HG03432 (cell line): ENCODE results near the gene PRMT3.
"Not testable (repeated sequence)": the region's sequence is repeated elsewhere in the genome, so short reads cannot be mapped to it uniquely, and the experiment has no call there.

Experiments used
- ATAC-seq: cut with Tn5 transposase; IDR thresholded peaks from one replicate; pipeline ENCODE4 v1.9.1; 2021; ENCODE audit warnings: mild to moderate bottlenecking, moderate library complexity; ENCODE audit not compliant: unreplicated experiment

Gene PRMT3

DNA sequence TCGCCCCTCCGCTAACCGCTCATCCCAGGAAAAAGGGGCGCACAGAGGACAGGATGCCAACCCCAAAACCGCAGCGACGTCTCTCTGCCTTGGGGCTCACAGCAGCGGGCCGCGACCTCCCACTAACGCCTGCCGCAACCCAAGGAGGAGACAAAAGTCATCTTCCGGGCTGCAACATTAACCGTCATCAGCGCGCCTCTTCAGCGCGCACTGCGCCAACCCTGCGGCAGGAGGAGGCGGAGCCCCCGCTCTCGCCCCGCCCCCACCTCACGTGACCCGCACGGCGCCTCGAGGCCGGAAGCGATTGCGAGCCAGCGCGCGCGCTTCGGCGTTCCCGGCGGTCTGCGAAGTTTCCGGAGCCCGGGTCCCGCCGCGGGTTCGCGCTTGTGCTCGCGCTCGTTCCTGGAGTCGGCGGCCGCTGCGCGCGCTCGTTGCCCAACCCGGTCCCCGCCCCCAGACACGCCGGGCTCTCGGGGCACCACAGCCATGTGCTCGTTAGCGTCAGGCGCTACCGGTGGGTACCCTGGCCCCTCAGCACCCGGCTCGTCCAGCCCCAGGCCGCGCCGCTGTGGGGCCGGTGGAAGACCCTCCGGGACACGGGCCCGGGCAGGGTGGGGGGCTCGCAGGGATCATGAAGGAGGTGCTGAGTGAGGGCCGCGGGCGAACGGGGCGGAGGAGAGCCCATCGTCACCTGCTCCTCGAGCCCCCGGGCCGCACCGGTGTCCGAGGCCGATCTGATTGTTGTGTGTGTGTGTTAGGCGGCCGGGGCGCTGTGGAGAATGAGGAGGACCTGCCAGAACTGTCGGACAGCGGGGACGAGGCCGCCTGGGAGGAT is at the start of gene PRMT3:
PRMT3 (plus strand) TSS at position 456 of the 835 bp plus-strand sequence; CDS start at position 487, 31 bp downstream.
- ATAC-seq, result peak; percentile 89

DNA sequence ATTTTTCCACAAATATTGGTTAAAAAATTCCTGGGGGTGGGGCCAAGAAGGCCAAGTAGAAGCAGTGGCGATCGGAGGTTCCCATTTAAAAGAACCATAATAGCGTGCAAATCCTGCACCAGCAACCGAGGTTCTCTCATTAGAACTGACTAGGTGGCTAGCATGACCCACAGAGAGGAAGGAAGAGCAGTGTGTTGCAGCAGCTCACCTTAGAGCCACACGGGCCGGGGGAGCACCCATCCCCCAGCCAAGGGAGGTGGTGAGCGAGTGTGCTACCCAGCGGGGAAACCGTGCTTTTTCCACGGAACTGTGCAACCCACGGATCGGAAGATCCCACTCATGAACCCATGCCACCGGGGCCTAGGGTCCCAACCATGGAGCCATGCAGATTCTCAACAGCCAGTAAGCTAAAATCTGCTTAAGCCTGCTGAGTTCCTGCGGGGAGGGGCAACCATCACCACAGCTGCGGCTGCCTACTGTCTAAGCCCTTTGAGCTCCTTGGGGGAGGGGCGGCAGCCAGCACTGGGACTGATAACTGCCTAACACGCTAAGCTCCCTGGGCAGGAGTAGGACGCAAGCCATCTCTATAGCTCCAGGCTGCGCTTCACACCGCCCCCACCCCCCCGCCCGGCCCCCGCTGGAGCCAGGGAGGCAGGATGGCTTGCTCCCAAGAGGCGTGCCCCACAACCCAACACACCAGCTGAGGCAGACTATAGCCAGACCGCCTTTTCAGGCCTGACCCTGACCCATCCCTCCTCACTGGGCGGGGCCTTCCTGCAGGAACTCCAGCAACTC is 45.0 kb upstream of the PRMT3 start:
- ATAC-seq, result no peak

DNA sequence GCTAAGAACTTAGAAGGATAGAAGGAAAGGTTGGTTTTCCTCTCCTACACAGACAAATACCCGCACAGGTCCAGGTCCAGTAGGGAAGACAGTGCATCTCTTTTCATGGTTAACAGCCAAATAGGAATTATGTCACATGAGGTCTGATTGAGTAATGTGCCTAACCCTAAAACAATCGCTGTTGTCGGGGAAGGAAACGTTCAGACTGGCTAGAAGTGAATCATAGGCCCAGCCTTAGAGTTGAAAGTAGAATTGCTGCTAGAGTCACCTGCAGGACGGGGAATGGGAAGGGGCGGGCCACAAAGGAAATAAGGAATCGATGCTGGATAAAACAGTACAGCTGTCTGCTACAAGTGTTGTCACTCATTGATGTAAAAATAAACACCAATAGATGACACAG is 36.4 kb upstream of the PRMT3 start:
- ATAC-seq, result no peak

DNA sequence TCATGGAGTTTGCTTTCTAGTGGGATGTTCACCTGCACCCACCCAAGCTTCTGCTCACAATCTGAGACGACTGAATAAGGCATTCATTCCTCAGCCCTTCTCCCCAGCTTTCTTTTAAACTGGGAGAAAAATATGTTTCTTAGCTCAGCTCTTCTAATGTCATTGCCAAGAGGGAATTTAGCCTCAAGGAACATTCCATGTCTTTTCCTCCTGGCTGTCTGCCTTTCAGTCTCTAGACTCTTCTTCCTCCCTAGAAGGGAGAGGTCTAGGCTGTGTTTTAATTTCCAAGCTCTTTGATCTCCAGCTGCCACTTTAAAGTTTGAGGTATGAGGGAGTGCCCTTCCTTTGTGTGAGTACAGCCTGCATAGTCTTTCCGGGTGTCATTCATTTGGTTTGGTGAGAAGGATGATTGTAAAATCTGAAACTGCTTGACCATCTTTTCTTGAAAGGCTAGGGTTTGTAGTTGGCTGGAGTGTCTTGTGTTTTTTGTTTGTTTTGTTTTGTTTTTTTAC is 35.7 kb upstream of the PRMT3 start:
- ATAC-seq, result no peak

DNA sequence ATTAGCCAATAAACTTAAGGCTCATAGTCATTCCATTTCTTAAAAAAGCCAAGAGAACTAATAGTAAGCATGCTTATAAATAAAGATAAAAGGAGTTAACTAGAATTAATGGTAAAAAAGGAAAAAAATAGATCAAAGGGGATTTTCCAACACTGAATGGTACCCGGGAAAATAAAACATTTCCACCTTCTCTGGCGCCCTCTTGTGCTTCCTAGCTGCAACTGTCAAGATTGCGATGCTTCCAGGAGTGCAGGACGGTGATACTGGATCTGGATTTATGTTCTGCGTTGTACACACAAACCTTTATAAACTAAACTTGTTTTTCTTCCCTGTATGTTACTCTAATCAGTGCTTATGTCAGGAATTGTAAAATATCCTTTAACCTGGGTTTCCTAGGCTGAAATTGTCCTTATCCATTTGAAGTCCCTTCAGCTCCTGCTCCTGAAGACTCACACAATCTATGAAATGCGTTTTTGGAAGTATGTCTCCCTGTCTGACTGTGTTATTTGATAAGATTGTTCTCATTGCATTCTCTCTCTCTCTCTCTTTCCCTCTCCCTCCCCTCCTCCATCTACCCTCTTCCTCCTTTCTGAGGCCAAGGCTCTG is 33.6 kb upstream of the PRMT3 start:
- ATAC-seq, result peak; percentile 54

DNA sequence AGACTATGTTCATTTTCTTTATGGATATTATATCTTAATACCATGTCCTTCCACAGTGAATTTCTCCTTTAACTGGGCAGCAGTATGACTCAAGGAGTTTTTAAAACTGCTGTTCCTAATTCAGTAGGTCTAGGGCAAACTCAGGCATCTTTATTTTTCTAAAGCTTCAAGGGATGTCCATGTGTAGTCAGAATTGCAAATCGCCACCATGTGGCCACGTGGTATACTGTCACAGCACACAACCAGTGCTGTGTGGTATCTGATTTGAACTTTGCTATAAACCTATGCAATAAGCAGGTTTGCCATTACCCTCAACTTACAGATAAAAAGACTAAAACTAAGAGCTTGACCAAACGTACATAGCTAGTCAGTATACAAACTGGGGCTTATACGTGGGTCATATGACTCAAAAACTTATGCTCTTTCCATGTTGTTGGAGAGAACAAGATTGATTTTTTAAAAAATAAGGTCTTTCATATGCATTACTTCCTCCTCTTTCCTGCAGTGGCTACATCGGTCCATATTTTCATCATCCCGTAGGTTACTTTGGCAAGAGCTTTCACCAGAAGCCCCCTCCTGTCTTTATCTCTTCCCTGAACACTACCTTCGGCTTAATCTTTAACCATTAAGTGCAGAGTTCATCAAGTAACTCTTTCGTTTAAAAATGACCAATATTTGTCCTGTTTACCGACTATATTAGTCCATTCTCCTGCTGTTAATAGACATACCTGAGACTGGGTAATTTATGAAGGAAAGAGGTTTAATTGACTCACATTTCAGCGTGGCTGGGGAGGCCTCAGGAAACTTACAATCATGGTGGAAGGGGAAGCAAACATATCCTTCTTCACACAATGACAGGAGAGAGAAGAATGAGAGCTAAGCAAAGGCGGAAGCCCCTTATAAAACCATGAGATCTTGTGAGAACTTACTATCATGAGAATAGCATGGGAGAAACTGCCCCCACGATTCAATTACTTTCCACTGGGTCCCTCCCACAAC is 32.0 kb upstream of the PRMT3 start:
- peak; percentile 81 for ATAC-seq

DNA sequence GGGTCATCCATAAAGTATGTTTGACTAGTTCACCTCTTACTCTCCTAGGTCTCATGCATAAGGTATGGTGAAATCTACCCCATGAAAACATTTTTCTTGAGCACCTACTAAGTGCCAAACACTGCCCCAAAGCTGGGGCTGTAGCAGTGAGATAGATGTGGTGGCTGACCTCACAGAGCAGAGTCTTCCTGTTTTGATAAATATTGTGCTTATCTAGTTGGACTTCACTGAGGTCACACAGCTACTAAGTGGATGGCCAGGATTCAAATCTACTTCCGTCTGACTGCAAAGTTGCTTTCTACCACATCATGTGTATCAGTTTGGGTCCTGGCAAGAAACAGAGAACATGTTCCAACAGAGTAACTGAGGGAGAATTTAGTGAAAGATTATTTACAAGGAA is 30.4 kb upstream of the PRMT3 start:
- ATAC-seq, result no peak

DNA sequence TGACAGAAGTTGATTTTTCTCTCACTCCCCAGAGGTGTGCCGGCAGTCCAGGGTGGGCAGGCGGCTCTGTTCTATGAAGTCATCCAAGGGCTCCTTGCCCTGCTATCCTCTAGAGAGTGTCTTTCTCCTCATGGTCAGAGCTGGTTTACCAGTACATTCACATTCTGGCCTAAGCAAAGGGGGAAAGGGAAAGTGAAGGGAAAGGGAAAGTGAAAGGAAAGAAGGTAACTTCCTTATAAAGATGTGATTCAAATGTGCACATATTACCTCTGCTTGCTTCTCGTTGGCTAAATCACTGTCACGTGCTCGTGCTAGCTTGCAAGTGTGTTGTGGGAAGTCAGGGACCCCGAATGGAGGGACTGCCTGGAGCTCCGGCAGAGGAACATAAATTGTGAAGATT is 26.9 kb upstream of the PRMT3 start:
- ATAC-seq, result no peak

DNA sequence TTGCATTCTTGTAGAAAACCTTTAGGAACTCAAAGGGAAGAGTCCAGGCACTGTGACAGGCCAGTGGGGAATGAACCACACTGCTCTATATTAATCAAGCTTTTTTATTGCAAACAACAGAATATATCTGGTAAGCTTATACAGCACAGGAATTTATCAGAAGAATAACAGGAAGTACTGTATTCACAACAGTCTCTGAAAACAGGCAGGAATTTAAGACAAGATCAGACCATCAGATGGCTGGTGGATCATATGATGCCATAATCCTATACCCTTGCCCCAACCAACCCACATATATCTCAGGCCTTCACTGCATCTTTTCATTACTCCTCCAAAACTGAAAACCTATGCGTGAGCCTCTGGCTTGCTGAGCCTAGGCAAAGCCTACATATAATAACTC is 25.0 kb upstream of the PRMT3 start:
- no peak for ATAC-seq

DNA sequence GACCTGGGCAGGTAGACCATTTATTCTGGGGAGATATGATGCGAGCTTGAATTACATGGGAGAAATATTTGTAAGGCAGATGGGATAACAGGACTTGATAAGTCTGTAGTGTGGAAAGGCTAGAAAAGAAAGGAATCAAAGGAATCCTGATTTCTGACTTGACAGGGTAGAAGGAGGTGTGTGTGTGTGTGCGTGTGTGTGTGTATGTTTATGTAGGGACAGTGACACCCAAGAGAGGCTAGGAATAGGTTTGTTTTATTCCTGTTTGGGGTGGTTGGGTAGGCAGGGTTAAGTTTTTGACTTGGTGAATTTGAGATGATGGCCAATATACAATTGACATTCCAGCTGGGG is 24.4 kb upstream of the PRMT3 start:
- peak; percentile 28 for ATAC-seq

DNA sequence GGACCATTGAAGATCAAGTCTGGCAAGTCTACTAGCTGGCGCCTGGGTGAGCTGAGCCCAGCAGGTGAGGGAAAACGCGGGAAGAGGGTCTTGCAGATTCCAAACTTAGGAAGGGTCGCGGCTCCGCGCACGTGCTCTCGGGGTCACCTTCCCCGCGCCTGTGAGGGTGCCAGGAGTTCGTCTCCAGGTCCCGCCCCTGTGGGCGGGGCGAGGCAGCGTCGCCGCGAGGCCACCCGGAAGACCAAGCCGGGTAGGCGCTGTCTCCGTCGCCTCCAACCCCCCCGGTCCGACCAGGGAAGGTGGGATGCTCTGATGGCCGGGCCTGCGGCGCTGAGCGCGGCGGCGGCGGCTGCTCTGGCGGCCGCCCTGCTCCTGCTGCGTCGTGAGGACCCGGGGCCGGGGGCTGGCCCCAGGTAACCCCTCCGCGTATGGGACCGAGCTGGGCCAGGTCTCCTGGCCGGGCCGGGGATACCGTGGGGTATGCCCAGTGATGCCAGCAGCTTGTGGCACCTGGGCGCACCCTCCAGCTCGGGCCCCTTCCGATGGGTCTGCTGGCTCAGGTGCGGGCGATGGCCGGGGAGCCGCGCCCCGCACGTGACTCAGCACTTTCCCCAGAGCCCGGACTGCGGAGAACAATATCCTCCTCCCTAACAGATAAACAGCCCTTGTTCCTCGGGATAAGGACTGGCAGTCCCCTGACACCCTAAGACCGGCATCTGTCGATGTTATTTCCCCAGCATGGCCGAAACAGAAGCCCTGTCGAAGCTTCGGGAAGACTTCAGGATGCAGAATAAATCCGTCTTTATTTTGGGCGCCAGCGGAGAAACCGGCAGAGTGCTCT is 23.8 kb upstream of the PRMT3 start, which contains the start of gene HTATIP2:
HTATIP2 (plus strand) TSS at position 215 of the 841 bp plus-strand sequence; CDS start at position 739, 524 bp downstream.
- peak; percentile 99 for ATAC-seq

DNA sequence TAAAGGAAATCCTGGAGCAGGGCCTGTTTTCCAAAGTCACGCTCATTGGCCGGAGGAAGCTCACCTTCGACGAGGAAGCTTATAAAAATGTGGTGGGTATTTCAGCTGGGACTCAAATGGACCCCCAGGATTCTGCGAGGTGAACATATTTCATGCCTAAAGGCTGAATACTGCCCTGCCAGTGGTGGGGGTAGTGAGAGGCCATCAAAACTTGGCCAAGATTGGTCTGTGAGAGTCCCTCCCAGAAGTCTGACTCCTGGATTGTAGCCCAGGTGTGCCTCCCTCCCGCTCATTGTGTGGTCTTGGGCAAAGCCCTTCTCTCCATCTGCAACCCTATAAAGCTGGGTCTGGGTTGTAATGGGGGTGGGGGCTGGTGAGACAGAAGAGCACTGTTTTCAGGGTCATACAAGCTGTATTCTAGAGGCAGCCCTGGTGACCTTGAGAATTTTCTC is 23.1 kb upstream of the PRMT3 start:
- ATAC-seq, result no peak

DNA sequence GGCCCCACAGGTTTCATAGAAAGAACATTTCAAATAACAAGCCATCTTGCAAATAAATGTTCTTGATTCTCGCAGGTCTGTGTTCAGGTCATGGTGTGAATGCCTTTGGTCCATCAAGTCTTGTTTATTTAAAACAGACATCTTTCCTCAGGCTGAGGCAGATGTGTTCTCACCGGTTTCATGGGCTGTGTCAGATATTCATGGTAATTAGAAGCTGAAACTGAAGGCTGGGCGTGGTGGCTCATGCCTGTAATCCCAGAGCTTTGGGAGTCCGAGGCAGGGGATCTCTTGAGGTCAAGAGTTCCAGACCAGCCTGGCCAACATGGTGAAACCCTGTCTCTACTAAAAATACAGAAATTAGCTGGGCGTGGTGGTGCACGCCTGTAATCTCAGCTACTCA is 22.1 kb upstream of the PRMT3 start:
- not testable (repeated sequence) for ATAC-seq

DNA sequence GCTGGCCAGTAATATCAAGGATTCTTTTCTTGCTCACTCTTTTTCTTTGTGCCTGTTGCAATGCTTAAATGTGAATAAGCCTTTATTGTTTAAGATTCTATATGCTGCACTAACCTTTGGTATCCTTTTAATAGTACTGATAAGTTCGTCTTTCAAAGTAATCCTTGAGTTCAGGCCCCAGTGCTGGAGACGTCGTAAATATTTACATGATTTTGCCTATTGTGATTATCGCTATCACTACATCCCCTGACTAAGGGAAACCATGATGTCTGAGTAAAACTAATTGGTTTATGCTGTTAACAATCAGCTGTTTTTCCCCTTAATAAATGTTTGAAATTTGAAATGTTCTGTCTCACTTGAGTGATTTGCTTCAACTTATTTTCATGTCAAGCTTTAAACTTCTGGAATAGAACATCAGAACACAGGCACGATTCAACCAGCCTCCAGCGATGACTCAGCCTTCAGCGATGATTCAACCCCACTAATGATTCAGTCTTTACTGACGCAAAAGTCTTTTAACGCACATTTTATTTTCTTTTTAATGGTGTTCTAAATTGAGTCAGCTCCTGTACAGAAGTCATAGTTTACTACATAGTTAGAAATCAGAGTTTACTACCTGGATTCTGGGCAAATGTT is 20.1 kb upstream of the PRMT3 start:
- no peak for ATAC-seq

DNA sequence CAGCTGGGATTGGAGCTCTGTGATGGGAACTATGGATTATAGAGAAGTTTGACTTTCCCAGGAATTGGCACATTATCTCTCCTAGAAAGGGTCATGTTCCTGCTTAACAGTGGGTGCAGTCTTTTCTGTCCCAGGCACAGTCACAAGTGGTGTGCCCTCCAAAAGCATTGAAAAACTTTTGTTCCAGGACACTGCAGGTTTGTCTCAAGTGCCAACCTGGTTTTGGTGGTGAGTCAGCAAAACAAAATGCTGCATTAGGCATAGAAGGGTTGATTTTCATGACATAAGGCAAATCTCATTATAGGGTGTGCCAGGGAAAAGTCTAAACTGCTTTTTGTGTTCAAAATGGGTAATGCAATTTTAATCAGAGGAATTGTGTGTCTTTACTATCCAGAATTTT is 19.1 kb upstream of the PRMT3 start:
- ATAC-seq, result no peak

DNA sequence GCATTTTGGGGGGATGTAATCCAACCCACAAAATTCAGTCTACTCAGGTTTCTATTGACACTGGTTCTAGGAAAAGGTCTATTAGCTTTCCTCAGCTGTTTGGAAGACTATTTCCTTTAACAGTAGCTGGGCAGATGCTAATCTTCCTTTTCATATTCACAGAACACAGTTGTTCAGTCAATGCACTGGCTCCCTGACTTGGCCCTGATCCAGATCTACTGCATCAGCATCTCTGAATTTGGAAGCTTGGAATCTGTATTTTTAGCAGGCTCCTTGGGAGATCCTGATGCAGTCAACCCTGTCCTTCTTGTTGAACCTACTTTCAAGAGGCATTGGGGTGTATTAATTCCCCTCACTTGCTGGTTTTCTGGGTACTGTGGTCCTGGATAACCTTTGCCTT is 17.7 kb upstream of the PRMT3 start:
- no peak for ATAC-seq

DNA sequence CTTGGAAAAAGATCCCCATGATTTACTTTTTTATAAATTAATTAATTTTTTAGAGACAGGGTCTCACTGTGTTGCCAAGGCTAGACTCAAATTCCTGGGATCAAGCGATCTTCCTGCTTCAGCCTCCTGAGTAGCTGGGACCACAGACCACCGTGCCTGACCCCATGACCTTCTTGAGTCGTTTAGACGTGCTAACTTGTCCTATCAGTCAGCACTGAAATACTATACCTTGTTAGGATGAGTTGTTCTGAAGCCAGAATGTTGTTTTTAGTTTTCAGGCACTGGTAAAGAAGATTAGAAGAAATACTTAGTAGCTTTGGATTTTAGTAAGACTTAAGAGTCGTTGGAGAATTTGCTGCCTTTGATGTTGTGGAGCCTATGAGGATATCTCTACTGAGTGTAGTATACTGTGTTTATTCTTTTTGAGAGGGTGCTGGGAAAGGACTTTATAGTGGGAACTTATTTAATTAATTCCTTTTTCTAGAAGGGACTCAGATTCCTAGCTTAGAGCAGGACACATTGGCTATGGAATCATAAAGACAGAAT is 15.4 kb upstream of the PRMT3 start:
- ATAC-seq, result no peak

DNA sequence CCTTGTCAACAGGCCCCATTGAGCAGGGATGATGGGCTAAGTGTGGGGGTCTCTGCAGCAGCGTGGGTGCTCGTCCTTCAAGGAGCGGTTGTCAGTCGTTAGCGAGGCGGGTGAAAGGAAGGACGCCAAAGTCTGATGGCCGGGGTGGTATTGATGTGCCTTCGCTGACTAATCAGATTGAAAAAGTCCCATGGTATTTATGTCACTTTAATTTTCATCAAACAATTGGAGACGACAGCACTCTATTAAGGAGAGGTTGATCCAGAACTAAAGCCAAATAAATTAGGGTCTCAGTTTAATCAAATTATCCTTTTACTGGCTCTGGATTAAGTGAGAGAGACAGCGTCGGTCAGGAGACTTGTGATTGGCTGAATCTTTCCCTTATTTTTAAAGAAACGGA is 14.4 kb upstream of the PRMT3 start:
- ATAC-seq, result no peak
